Measurements from ENCODE around the gene STX11.

Gene STX11

GRCh38 chr6:144143878-144144277 lies 6.4 kb upstream of the STX11 start:
- DNase-seq, result no peak

DNA sequence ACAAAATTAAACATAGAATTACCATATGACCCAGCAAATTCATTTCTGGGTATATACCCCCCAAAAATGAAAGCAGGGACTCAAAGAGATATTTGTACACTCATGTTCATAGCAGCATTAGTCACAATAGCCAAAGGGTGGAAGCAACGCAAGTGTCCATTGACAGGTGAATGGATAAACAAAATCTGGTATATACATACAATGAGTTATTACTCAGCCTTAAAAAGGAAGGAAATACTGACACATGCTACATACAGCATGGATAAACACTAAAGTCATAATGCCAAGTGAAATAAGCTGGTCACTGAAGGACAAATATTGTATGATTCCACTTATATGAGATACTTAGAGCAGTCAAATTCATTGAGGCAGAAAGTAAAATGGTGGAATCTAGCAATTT lies 5.3 kb upstream of the STX11 start:
- no peak for DNase-seq

DNA sequence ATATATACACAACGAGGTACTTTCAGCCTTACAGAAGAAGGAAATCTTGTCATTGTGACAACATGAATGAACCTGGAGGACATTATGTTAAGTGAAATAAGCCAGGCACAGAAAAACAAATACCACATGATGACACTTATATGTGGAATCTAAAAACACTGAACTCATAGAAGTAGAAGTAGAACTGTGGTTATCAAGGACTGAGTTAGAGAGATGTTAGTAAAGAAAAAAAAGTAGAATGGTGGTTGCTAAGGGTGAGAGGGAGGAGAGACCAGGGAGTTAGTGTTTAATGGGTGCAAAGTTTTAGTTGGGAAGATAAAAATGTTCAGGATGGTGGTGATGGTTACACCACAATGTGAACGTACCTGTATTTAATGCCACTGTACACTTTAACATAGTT lies 4.8 kb upstream of the STX11 start:
- DNase-seq, result no peak

- DNase-seq, result no peak
These were observed 1.4 kb upstream of the STX11 start for GRCh38 chr6:144148886-144149285.

- no peak for DNase-seq
These were observed 791 bp upstream of the STX11 start for GRCh38 chr6:144149558-144149893.

DNA sequence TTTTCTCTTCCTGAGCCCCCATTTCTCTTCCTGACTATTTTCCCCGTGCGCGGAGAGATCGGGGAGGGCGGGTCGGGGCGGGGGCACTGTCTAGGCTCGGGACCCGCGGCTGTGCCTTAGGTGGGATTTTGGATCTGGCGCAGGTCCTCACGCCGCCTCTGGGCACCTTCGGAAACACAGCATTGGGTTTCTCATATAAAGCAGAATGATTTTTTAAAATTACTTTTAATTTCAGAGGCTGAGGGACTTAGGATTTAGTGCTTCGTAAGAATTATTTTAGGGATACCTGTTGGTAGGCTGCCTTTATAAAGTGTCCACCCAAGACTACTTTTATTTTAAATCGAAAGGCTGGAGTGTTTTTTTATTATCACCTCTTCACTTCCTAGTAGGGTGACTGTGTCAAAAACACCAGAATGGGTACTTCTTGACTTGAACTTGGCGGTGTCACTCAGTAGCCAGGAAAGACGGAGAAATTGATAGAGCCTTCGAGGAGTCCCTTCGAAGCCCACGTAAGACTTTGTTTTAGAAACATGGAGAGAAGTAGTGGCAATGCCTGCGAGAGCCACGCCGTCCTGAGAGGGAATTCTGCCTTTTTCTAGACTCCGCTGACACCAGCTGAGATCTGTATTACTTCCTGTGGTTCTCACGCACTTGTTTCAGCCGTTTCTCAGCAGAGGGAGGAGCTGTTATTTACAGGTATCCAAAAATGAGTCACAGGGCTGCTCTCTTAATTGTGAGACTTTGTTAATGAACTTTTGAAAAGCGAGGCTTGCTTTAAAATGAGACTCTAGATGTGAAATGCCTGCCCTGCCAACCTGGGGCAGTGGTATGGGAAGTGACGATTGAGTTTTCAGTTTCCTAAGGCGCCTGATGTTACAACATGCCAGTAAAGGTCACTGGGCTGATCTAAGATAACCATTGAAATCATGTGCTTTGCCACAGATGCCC lies 667 bp downstream of the STX11 start:
- DNase-seq, result no peak

DNA sequence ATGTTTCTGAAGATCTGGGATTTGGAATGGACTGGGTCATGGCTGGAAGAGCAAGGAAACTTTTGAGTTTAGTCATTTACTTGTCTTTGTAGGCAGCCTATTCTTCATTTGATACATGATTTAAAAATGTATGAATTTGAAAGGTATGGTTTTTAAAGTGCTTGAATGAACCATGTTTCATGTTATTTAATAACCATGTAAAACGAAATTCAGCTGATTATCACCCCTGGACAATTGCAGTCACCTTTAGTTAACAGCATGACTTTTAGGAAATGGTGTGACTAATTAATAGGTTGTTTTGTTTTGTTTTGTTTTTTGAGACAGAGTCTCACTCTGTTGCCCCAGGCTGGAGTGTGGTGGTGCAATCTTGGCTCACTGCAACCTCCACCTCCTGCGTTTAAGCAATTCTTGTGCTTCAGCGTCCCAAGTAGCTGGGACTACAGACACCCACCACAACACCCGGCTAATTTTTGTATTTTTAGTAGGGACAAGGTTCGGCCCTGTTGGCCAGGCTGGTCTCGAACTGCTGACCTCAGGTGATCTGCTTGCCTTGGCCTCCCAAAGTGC lies 2.1 kb downstream of the STX11 start:
- no peak for DNase-seq

- no peak for DNase-seq
These were observed 2.9 kb downstream of the STX11 start for GRCh38 chr6:144153260-144153659.

DNA sequence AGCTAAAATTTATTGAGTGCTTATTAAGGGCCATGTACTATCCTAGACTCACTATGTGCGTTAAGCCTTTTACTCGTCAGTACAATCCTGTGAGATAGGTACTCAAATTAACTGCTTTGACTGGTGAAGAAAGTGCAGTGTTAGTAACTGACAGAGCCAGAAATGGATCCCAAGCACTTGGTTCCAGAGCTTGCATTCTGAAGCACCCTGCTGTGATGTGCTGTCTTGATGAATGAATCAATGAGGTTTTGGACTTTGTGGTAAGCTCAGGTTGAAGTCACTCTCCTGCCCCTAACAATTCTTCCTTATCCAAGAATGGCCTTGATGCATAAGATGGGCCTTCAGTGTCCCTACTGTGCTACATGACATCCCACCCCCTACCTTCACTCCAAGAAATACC lies 3.7 kb downstream of the STX11 start:
- DNase-seq, result no peak

GRCh38 chr6:144155529-144155928 lies 5.2 kb downstream of the STX11 start:
- no peak for DNase-seq

DNA sequence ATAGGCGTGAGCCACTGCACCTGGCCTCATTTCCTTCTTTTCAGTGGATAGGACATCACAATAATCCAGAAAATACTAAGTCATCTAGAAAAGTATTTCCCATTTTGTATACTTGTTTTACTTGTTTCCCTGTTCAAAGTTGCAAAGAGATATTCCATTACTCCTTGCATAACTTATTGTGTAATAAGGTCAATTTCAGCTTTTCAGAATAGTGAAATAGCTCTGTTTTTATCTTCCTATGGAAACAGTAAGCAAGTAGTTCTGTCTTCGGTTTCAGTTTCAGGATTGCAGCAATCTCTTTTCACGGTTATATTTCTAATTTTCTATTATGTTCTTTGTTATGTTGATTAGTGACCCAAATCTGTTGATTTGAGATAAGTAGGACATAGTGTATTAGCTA lies 6.0 kb downstream of the STX11 start:
- DNase-seq, result no peak

DNA sequence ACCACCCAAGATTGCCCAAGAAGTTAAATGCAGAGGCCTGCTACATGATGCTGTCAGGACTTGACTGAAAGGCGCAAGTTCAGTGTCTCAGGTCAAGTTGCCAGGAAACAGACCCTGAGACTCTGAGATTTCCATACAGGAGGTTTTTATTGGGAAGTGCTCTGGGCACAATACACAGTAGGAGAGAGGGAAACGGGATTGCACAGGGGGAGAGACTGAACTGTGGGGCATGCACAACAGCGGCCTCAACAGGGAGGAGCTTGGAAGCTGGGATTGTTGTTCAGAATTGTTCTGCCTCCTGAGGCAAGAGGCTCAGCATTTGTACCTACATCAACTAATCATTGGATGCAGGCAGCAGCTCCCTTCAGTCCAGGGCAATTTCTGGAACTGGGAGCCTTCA lies 6.7 kb downstream of the STX11 start:
- DNase-seq, result peak in 1 of 2 experiments; percentile 7

GRCh38 chr6:144158133-144158532 lies 7.8 kb downstream of the STX11 start:
- no peak for DNase-seq

DNA sequence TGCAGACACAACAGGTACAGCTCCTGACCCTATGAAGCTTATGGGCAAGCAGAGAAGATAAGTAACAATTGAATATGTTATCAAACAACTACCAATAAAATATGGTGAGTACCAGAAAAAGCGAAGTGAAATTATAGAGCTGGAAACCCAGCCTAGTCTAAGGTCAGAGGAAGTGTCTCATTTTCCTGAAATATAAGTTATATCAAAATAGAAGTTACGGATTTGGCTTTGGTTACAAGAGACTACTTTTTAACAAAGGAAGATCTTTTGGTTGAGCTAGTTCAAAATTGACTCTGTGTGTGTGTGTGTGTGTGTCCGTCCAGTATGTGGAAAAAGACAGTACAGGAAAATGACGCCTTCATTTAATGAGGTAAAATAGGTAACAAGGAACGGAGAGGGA lies 8.9 kb downstream of the STX11 start:
- DNase-seq, result no peak

- no peak for DNase-seq
These were observed 9.4 kb downstream of the STX11 start for GRCh38 chr6:144159742-144160141.

GRCh38 chr6:144160431-144161005 lies 10.2 kb downstream of the STX11 start:
- no peak for DNase-seq

DNA sequence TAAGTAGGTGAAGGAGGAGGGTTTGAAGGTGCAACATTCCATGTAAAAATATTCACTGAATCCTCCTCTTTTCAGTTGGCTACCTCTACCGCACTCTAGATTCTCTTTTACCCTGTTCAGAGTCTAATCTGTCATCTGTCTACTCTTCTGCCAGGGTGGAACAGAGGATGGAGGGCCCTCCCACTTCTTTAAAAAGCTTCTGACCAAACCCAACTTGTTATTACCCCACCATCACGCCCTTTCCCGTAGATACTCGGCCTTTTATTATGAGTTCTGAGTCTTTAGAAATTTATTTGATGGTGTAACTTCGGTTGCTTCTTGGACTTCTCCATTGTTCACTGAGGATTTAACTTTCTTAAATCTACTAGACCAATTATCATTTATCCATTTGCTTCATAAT lies 11.7 kb downstream of the STX11 start:
- DNase-seq, result no peak

DNA sequence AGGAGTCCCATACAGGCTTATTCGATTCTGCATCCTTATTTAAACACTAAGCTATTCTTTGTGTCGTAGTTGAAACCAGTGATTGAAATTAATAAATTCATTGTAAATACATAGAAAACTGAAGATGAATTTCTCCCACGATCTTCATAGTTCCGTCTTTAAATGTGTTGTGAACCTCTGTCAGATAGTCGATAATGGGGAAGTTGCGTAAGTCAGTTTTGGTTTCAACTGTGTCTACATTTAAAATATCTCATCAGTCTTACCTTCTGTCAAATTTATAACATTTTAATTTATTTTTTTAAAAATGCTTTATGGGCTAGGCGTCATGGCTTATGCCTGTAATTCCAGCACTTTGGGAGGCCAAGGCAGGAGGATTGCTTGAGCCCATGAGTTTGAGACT lies 12.7 kb downstream of the STX11 start:
- DNase-seq, result no peak

DNA sequence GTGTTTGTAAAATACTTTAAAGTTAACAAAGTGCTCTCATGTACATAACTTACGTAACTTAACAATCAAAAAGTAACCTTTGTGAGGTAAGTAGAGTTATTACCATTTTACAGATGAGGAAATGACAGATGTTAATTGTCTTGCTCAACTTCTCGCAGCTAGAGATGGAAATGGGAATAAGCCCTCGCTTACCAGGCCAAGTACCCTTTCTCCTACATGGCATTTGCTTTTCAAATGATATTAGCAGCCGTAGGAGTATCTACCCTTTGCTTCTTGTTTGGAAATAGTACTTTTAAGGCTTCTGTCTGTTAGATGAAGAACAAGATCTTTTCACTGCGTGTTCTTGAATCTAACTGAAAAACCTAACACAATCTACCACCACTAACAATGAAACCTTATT lies 15.5 kb downstream of the STX11 start:
- DNase-seq, result no peak

DNA sequence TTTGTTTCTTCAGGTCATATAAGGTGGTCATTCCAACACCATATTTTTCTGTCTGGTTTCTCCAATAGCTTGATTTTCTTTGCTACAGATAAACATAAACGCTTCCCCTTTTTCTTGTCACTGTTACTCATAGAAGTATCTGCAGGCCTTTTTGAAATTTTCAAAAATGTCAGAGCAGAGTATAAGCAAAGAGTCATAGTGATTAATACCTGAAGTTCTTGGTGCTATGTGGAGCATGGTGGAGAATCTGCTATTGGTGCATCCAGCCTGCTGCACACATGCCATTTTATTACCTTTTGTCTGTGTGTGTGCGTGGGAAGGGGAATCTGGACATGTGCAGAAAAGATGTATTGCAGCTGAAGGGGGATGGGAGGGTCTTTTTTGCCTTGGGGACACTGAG lies 19.7 kb downstream of the STX11 start:
- no peak for DNase-seq

DNA sequence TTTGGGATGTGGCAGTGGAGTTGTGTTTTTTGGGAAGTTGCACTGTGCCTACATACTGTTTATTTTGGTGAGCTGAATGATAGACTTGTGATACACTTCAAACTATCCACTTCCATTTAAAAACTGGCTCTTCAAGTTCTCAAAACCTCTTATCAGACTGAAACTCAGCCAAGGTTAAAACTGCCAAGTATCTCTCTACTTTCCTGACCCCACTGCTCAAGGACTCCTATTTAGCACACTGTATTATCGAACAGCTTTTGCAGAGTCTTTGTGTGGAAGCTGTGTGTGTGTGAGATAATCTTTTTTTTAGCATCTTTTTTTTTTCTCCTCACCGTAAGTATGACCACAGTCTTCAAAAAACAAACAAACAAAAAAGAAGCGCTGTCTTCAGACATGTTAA lies 21.1 kb downstream of the STX11 start:
- DNase-seq, result no peak

DNA sequence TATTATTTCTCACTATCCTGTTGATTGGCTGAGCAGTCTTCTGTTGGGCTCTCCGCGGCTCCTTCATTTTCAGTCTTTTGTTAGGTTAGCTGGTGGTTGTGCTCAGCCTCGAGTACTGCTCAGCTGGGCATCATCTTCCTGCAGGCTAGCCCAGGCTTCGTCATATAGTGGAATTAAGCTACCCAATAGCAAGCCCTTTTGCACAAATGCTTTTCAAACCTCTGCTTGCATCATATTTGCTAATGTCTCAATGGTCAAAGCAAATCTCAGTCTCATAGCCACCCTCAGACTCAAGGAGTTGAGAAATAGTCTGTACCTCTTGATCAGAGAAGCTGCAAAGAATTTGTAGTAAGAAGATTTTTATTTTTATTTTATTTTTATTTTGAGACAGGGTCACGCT lies 23.7 kb downstream of the STX11 start:
- no peak for DNase-seq

DNA sequence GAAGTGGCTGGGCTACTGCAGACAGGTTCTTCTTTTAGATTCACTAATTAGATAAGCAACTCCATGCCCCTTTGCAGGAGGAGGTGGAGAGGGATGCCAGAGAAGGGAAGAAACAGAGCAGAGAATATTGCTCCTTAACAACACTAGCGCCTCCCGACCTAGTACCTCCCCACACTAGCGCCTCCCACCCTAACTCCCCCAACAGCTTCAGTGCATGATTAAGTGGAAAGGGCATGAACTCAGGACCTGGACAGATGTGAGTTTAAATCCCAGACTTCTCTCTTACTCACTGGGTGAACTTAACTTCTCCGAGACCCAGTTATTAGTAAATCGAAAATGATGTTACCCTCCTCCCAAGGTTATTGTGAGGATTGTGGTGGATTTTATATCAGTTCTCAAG lies 25.7 kb downstream of the STX11 start:
- DNase-seq, result no peak

DNA sequence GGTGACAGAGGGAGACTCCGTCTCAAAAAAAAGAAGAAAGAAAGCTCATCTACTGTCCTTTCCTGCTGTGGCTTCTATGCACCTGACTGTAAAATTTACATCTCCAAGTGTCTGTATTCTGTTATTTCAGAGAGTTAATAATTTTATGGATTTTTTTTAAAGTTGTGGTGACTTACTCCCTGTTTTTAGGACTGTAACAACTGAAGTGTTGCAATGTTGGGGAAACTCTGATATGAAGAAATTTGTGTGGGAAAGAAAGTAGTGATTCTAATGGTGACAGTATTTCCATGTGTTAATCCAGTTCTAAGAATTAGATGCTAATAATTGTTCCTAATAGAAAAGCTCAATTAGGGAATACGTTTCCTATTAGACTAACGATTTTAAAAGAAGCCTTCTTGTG lies 27.4 kb downstream of the STX11 start:
- DNase-seq, result no peak

GRCh38 chr6:144178323-144178722 lies 28.0 kb downstream of the STX11 start:
- no peak for DNase-seq

All from NCI-H526 (cell line).